Measurements from ENCODE around the gene ORC3. TPM values are rescaled to one million over a fixed set of nuclear protein-coding genes. Genes with fewer than 3 reads are reported as not detected.

Gene ORC3
- total RNA-seq, 1 donor from 2014 or later, result 20.1 TPM

DNA sequence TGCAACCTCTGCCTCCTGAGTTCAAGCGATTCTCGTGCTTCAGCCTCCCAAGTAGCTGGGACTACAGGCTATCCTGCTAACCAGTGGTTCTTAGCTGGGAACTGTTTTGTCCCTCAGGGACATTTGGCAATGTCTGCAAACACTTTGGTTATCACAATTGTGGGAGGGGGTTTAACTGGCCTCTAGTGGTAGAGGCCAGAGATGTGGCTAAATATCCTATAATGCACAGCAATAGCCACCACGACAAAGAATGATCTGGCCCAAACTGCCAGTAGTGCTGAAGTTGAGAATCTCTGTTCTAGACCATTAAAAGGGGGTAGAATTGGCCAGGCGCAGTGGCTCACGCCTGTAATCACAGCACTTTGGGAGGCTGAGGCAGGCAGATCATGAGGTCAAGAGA, 83.3 kb downstream of the ORC3 start:
- Mint-ChIP-seq H3K27ac (ENCODE audit: unreplicated experiment) (no peak overlapping the region), H3K9me3 (ENCODE audit: unreplicated experiment) (peaks cover 5% of the 10 kb centered on the region), H3K27me3 (ENCODE audit: unreplicated experiment) (peaks cover 3% of the 10 kb centered on the region), H3K4me3 (ENCODE audit: unreplicated experiment) (no peak overlapping the region), H3K36me3 (ENCODE audit: unreplicated experiment) (no peaks in the 10 kb centered on the region), H3K4me1 (ENCODE audit: low read depth, unreplicated experiment) (peaks cover 3% of the 10 kb centered on the region)
- DNase-seq, result no peak
- TF ChIP-seq CTCF (IDR thresholded peaks at IDR 0.05; ENCODE audit: partially characterized antibody, unreplicated experiment), result no peak

DNA sequence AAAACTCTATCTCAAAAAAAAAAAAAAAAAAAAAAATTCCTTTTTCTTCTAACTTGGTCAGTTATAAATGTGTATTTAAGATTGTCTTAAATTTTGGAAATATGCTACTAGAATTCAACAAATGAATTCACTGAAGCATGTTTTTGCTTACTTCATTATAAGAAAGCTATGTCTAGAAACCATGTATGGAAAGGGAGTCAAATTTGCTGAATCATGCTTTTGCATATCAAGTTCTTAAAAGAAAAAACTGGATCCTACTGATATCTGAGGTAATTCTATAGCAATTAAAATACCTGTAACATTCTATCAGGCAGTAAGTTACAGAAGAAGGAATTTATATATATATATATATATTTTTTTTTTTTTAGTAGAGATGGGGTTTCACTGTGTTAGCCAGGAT, 84.4 kb downstream of the ORC3 start:
- no peak for DNase-seq
- H3K4me1 Mint-ChIP-seq (ENCODE audit: low read depth, unreplicated experiment), result peaks cover 3% of the 10 kb centered on the region
- H3K27me3 Mint-ChIP-seq (ENCODE audit: unreplicated experiment), result peaks cover 3% of the 10 kb centered on the region
- TF ChIP-seq CTCF (IDR thresholded peaks at IDR 0.05; ENCODE audit: partially characterized antibody, unreplicated experiment), result no peak
- H3K27ac Mint-ChIP-seq (ENCODE audit: unreplicated experiment), result no peak overlapping the region
- no peaks in the 10 kb centered on the region for H3K36me3 Mint-ChIP-seq (ENCODE audit: unreplicated experiment)
- peaks cover 5% of the 10 kb centered on the region for H3K9me3 Mint-ChIP-seq (ENCODE audit: unreplicated experiment)
- H3K4me3 Mint-ChIP-seq (ENCODE audit: unreplicated experiment), result no peak overlapping the region

- Mint-ChIP-seq H3K27ac (ENCODE audit: unreplicated experiment) (no peak overlapping the region), H3K36me3 (ENCODE audit: unreplicated experiment) (no peaks in the 10 kb centered on the region), H3K27me3 (ENCODE audit: unreplicated experiment) (peaks cover 3% of the 10 kb centered on the region), H3K4me1 (ENCODE audit: low read depth, unreplicated experiment) (peaks cover 3% of the 10 kb centered on the region), H3K4me3 (ENCODE audit: unreplicated experiment) (no peak overlapping the region), H3K9me3 (ENCODE audit: unreplicated experiment) (peaks cover 3% of the 10 kb centered on the region)
- DNase-seq, result no peak
- no peak for TF ChIP-seq CTCF (IDR thresholded peaks at IDR 0.05; ENCODE audit: partially characterized antibody, unreplicated experiment)
These were observed 85.2 kb downstream of the ORC3 start for GRCh38 chr6:87675004-87675681.

DNA sequence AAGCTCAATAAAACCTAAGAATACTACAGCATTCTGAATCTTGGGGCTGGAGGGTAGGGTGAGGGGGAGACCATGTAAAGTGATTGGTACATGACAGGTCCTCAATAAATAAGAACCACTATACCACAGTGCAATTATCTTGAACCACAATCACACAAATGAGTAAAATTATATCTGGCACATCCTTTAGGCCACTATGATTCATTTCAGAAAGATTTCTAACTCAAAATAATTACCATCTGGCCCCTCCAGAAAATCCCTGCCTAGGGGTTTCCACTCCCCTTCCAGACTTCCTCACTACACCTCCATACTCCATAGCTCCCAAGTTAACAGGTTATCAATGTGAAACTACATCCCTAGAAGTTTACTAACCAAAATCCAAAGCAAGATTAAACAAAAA, 92.4 kb downstream of the ORC3 start:
- Mint-ChIP-seq H3K27me3 (ENCODE audit: unreplicated experiment) (peaks cover 2% of the 10 kb centered on the region), H3K9me3 (ENCODE audit: unreplicated experiment) (no peaks in the 10 kb centered on the region), H3K4me1 (ENCODE audit: low read depth, unreplicated experiment) (peaks cover 17% of the 10 kb centered on the region), H3K27ac (ENCODE audit: unreplicated experiment) (no peak overlapping the region), H3K4me3 (ENCODE audit: unreplicated experiment) (no peak overlapping the region), H3K36me3 (ENCODE audit: unreplicated experiment) (no peaks in the 10 kb centered on the region)
- no peak for TF ChIP-seq CTCF (IDR thresholded peaks at IDR 0.05; ENCODE audit: partially characterized antibody, unreplicated experiment)
- no peak for DNase-seq

DNA sequence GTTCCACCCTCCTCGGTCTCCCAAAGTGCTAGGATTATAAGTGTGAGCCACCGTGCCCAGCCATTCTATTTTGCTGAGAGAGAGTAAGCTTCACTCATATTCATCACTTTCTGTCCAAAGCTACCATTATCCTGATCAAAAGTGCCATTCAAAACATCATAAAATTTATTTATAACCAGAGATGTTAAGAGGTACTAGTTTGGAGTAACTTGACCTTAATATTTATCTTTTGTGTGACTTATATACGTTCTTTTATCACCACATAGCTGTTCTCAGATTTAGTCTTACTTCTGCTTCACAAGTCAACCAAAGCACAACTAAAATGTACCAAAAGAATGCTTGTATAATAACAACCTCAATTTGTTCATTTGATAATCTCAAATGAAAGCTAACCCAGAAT, 94.0 kb downstream of the ORC3 start:
- H3K9me3 Mint-ChIP-seq (ENCODE audit: unreplicated experiment), result no peaks in the 10 kb centered on the region
- H3K27me3 Mint-ChIP-seq (ENCODE audit: unreplicated experiment), result no peaks in the 10 kb centered on the region
- no peak overlapping the region for H3K27ac Mint-ChIP-seq (ENCODE audit: unreplicated experiment)
- no peaks in the 10 kb centered on the region for H3K36me3 Mint-ChIP-seq (ENCODE audit: unreplicated experiment)
- peaks cover 17% of the 10 kb centered on the region for H3K4me1 Mint-ChIP-seq (ENCODE audit: low read depth, unreplicated experiment)
- H3K4me3 Mint-ChIP-seq (ENCODE audit: unreplicated experiment), result no peak overlapping the region
- TF ChIP-seq CTCF (IDR thresholded peaks at IDR 0.05; ENCODE audit: partially characterized antibody, unreplicated experiment), result no peak
- no peak for DNase-seq
